HepG2 (cell line): Measurements from ENCODE around the gene MLLT10. TPM values are rescaled to one million over a fixed set of nuclear protein-coding genes. Genes with fewer than 3 reads are reported as not detected.

Experiments used
- ATM ChIP-seq: fragments of 450-650 bp; IDR thresholded peaks from 2 replicates; pipeline ENCODE4 v1.7.1; 2017; ENCODE audit warnings: mild to moderate bottlenecking, borderline replicate concordance
- BCL6 ChIP-seq: IDR thresholded peaks from 2 replicates; pipeline ENCODE4 v1.6.1; 2016; ENCODE audit warnings: missing genetic modification reagents, missing compliant biosample characterization
- CHD4 ChIP-seq: fragments of 200-600 bp; sonication (generic); IDR thresholded peaks from 2 replicates; pipeline ENCODE4 v1.7.0; 2017; ENCODE audit warnings: mild to moderate bottlenecking, low read length, borderline replicate concordance
- ISL2 ChIP-seq: sonication (generic); formaldehyde crosslinking; IDR thresholded peaks from 2 replicates; pipeline ENCODE4 v1.5.0; 2020; ENCODE audit warnings: missing genetic modification reagents
- KDM1A ChIP-seq: IDR thresholded peaks from 2 replicates; pipeline ENCODE4 v1.6.1; 2016; ENCODE audit warnings: missing compliant biosample characterization
- NFATC3 ChIP-seq: sonication (generic); formaldehyde crosslinking; IDR thresholded peaks from 2 replicates; pipeline ENCODE4 v1.5.1; 2020; ENCODE audit warnings: mild to moderate bottlenecking, missing genetic modification reagents
- PCBP2 ChIP-seq: fragments of 200-400 bp; formaldehyde crosslinking; optimal IDR thresholded peaks from 2 replicates; pipeline ENCODE3; 2018; ENCODE audit warnings: low read length, low read depth; ENCODE audit not compliant: poor library complexity, severe bottlenecking
- SETDB1 ChIP-seq: sonication (generic); formaldehyde crosslinking; IDR thresholded peaks from 2 replicates; pipeline ENCODE4 v1.5.1; 2020; ENCODE audit warnings: missing genetic modification reagents, mild to moderate bottlenecking, borderline replicate concordance
- SIX4 ChIP-seq: sonication (generic); formaldehyde crosslinking; IDR thresholded peaks from 2 replicates; pipeline ENCODE4 v1.4.0; 2020; ENCODE audit warnings: missing genetic modification reagents
- SP5 ChIP-seq: IDR thresholded peaks from 2 replicates; pipeline ENCODE4 v1.6.1; 2016; ENCODE audit warnings: low read depth, borderline replicate concordance
- STAG1 ChIP-seq: sonication (generic); formaldehyde crosslinking; IDR thresholded peaks from 2 replicates; pipeline ENCODE4 v1.4.0; 2020; ENCODE audit warnings: missing genetic modification reagents
- TAF1 ChIP-seq: sonication (generic); formaldehyde crosslinking; IDR thresholded peaks from 2 replicates; pipeline ENCODE4 v1.4.0; 2020; ENCODE audit warnings: missing genetic modification reagents
- ZNF224 ChIP-seq: sonication (generic); formaldehyde crosslinking; IDR thresholded peaks from 2 replicates; pipeline ENCODE4 v1.5.0; 2020; ENCODE audit warnings: mild to moderate bottlenecking, missing genetic modification reagents
- ZNF30 ChIP-seq: sonication (generic); formaldehyde crosslinking; IDR thresholded peaks from 2 replicates; pipeline ENCODE4 v1.5.0; 2020; ENCODE audit warnings: mild to moderate bottlenecking, missing genetic modification reagents
- ZNF335 ChIP-seq: sonication (generic); formaldehyde crosslinking; IDR thresholded peaks from 2 replicates; pipeline ENCODE4 v1.4.0; 2020; ENCODE audit warnings: missing genetic modification reagents
- ZNF354B ChIP-seq: sonication (generic); formaldehyde crosslinking; IDR thresholded peaks from 2 replicates; pipeline ENCODE4 v1.8.0; 2022; ENCODE audit warnings: mild to moderate bottlenecking, missing genetic modification reagents
- ZNF549 ChIP-seq: sonication (generic); formaldehyde crosslinking; IDR thresholded peaks from 2 replicates; pipeline ENCODE4 v1.5.0; 2020; ENCODE audit warnings: missing genetic modification reagents
- ZNF709 ChIP-seq: sonication (generic); formaldehyde crosslinking; IDR thresholded peaks from 2 replicates; pipeline ENCODE4 v1.5.0; 2020; ENCODE audit warnings: mild to moderate bottlenecking, missing genetic modification reagents
- polyA plus RNA-seq, 8 experiments: library from polyadenylated mRNA; depleted of rRNA in 3 of 8; stranded (reverse) in 7 of 8; unstranded in 1 of 8; fragments of >200 nt; fragmentation: Illumina TruSeq in 4 of 8; extraction: Trizol in 4 of 8; gene quantifications; 2 replicates each; pipeline versions ENCODE4 v1.2.1 to v1.2.3, GENCODE V29; 2011 to 2016; ENCODE audit warnings: low read depth in 4 of 8, missing spikeins in 1 of 8, mixed read lengths in 1 of 8; ENCODE audit not compliant: insufficient read depth in 1 of 8
- total RNA-seq, 5 experiments: library from RNA; depleted of rRNA; stranded (reverse); fragments of >200 nt; fragmentation: Illumina TruSeq; extraction: Trizol; gene quantifications; 2 replicates each; pipeline ENCODE4 v1.2.3, GENCODE V29; 2016; ENCODE audit warnings: low read depth in 1 of 5
- TF ChIP-seq, protein P1 (sequence below): IDR thresholded peaks from 2 replicates; pipeline ENCODE4 v1.6.1; 2016; ENCODE audit warnings: control low read depth
- TF ChIP-seq, protein P2 (sequence below): IDR thresholded peaks from 2 replicates; pipeline ENCODE4 v1.6.1; 2012; ENCODE audit warnings: inconsistent platforms
- TF ChIP-seq, protein P3 (sequence below): sonication (generic); formaldehyde crosslinking; IDR thresholded peaks from 2 replicates; pipeline ENCODE4 v1.4.0; 2020; ENCODE audit warnings: missing genetic modification reagents, low read depth, mild to moderate bottlenecking, borderline replicate concordance
- TF ChIP-seq, protein P4 (sequence below): sonication (generic); formaldehyde crosslinking; conservative IDR thresholded peaks from 2 replicates; pipeline ENCODE4 v1.4.0; 2020; ENCODE audit warnings: mild to moderate bottlenecking, missing genetic modification reagents, moderate library complexity
- TF ChIP-seq, protein P5 (sequence below): sonication (generic); formaldehyde crosslinking; IDR thresholded peaks from 2 replicates; pipeline ENCODE4 v1.4.0; 2020; ENCODE audit warnings: missing genetic modification reagents

The MLLT10 gene
- total and polyA plus RNA-seq, 2 of the 13 experiments (the other 11 are each of a cell fraction or from before 2014, with no cell fraction given) = 51.3 to 84.1 TPM

DNA sequence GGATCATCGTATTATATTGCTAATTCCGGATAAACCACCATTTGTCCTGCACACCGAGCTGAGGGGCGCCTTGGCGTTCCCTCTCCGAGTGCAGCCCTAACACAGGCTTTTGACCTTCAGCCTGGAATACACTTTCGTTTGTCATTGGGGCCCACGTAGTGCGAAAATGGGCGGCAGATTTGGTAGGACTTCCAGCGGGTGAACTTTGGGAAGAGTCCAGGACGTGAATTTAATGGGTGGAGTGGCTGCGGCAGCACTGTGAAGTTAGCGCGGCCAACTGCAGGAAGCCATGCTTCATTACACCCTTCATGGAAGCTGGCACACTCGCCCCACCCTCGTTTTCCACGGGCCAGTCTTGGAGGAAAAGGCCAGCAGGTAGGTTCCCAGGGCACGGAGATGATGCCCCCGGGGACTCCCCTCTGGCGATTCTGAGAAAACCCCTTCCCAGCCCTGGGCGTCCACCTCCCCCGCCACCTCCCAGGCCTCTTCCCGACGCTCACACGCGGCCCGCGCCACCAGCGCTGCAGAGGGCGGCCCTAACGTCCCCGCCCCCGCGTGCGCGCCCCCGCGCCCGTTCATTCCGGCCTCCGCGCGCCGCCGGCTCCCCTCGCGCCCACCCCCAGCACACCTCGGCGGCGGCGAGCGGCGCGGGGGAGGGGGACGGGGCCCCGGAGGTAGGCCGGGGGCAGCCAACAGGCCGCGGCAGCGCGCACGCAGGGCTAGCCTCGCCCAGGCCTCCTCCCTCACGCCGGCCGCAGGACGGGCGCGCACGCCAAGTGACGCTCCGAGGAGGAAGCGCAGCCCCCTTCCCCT, at the start of gene MLLT10 (continued):
- TF ChIP-seq ZNF224 (0 out of 2 replicates have a peak, but pooled peaks have one; percentile 92), NFATC3 (CRISPR knock-in tag) (peak; percentile 85; the same call in 1 of the 2 replicates), SP5 (CRISPR knock-in tag) (peak; percentile 30), ZNF709 (peak; percentile 96), ZNF354B (no peak; the same call in 1 of the 2 replicates), ISL2 (CRISPR knock-in tag) (peak; percentile 63), PCBP2 (no peak), ZNF549 (CRISPR knock-in tag) (peak; percentile 91; the same call in 1 of the 2 replicates), ZNF30 (CRISPR knock-in tag) (no peak; the same call in 1 of the 2 replicates), SETDB1 (CRISPR knock-in tag) (no peak), CHD4 (no peak), TAF1 (CRISPR knock-in tag) (peak; percentile 93), STAG1 (CRISPR knock-in tag) (peak; percentile 25), KDM1A (CRISPR knock-in tag) (0 out of 2 replicates have a peak, but pooled peaks have one; percentile 3), BCL6 (CRISPR knock-in tag) (peak; percentile 55; the same call in 1 of the 2 replicates), SIX4 (CRISPR knock-in tag) (peak; percentile 36; the same call in 1 of the 2 replicates), ATM (no peak), ZNF335 (CRISPR knock-in tag) (peak; percentile 42; the same call in 1 of the 2 replicates)
- TF ChIP-seq, protein P1, sequence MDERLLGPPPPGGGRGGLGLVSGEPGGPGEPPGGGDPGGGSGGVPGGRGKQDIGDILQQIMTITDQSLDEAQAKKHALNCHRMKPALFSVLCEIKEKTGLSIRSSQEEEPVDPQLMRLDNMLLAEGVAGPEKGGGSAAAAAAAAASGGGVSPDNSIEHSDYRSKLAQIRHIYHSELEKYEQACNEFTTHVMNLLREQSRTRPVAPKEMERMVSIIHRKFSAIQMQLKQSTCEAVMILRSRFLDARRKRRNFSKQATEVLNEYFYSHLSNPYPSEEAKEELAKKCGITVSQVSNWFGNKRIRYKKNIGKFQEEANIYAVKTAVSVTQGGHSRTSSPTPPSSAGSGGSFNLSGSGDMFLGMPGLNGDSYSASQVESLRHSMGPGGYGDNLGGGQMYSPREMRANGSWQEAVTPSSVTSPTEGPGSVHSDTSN (CRISPR knock-in tag) = no peak
- TF ChIP-seq, protein P2, sequence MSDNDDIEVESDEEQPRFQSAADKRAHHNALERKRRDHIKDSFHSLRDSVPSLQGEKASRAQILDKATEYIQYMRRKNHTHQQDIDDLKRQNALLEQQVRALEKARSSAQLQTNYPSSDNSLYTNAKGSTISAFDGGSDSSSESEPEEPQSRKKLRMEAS = no peak
- TF ChIP-seq, protein P3, sequence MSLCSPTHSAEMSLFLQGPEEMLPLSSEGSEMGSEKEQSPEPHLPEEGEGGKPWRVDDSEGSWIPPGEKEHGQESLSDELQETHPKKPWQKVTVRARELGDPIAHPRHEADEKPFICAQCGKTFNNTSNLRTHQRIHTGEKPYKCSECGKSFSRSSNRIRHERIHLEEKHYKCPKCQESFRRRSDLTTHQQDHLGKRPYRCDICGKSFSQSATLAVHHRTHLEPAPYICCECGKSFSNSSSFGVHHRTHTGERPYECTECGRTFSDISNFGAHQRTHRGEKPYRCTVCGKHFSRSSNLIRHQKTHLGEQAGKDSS = peak; percentile 48
- TF ChIP-seq, protein P4, sequence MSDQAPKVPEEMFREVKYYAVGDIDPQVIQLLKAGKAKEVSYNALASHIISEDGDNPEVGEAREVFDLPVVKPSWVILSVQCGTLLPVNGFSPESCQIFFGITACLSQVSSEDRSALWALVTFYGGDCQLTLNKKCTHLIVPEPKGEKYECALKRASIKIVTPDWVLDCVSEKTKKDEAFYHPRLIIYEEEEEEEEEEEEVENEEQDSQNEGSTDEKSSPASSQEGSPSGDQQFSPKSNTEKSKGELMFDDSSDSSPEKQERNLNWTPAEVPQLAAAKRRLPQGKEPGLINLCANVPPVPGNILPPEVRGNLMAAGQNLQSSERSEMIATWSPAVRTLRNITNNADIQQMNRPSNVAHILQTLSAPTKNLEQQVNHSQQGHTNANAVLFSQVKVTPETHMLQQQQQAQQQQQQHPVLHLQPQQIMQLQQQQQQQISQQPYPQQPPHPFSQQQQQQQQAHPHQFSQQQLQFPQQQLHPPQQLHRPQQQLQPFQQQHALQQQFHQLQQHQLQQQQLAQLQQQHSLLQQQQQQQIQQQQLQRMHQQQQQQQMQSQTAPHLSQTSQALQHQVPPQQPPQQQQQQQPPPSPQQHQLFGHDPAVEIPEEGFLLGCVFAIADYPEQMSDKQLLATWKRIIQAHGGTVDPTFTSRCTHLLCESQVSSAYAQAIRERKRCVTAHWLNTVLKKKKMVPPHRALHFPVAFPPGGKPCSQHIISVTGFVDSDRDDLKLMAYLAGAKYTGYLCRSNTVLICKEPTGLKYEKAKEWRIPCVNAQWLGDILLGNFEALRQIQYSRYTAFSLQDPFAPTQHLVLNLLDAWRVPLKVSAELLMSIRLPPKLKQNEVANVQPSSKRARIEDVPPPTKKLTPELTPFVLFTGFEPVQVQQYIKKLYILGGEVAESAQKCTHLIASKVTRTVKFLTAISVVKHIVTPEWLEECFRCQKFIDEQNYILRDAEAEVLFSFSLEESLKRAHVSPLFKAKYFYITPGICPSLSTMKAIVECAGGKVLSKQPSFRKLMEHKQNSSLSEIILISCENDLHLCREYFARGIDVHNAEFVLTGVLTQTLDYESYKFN (CRISPR knock-in tag) = peak; percentile 80
- TF ChIP-seq, protein P5, sequence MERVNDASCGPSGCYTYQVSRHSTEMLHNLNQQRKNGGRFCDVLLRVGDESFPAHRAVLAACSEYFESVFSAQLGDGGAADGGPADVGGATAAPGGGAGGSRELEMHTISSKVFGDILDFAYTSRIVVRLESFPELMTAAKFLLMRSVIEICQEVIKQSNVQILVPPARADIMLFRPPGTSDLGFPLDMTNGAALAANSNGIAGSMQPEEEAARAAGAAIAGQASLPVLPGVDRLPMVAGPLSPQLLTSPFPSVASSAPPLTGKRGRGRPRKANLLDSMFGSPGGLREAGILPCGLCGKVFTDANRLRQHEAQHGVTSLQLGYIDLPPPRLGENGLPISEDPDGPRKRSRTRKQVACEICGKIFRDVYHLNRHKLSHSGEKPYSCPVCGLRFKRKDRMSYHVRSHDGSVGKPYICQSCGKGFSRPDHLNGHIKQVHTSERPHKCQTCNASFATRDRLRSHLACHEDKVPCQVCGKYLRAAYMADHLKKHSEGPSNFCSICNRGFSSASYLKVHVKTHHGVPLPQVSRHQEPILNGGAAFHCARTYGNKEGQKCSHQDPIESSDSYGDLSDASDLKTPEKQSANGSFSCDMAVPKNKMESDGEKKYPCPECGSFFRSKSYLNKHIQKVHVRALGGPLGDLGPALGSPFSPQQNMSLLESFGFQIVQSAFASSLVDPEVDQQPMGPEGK (CRISPR knock-in tag) = peak; percentile 93
